ENCODE results near the gene EPHA7. TPM values are rescaled to one million over a fixed set of nuclear protein-coding genes. Genes with fewer than 3 reads are reported as not detected.
A peak's percentile ranks its signal among the peaks of the same experiment; 100 is the strongest.

EPHA7 gene
- total RNA-seq, 2 donors from 2014 or later, result 0.26 to 0.33 TPM

- no peak overlapping the region for H3K4me3 ChIP-seq
- no peak overlapping the region for H3K27ac ChIP-seq
- DNase-seq (no peak), ATAC-seq (no peak)
- WGBS, 2 donors, result 2 to 3% methylated on average over 27 of the region's 27 CpGs
- H3K36me3 ChIP-seq (replicated peaks in 1 of 2; ENCODE audit: insufficient read depth in 1 of 2, low read depth in 2 of 2), result no peaks in the 10 kb centered on the region
- peaks cover 0 to 42% of the 10 kb centered on the region in 2 donors for H3K27me3 ChIP-seq
- intact Hi-C loops (cut with DNase I), result no loop called here
- peaks cover 41% of the 10 kb centered on the region for H3K4me1 ChIP-seq
- no peaks in the 10 kb centered on the region for H3K9me3 ChIP-seq
- TF ChIP-seq POLR2A (IDR thresholded peaks at IDR 0.05) (no peak), CTCF (IDR thresholded peaks at IDR 0.05) (no peak)
Observed at GRCh38 chr6:93417421-93418013, 1.8 kb downstream of the EPHA7 start.

- Histone ChIP-seq H3K9me3 (no peaks in the 10 kb centered on the region), H3K4me1 (peaks cover 41% of the 10 kb centered on the region), H3K4me3 (no peak overlapping the region), H3K27me3 (peaks cover 0 to 42% of the 10 kb centered on the region in 2 donors), H3K36me3 (replicated peaks in 1 of 2; ENCODE audit: insufficient read depth in 1 of 2, low read depth in 2 of 2) (no peaks in the 10 kb centered on the region), H3K27ac (no peak overlapping the region)
- TF ChIP-seq CTCF (IDR thresholded peaks at IDR 0.05) (no peak), POLR2A (IDR thresholded peaks at IDR 0.05) (no peak)
- ATAC-seq (no peak), DNase-seq (peak in 3 of 4 donors; percentile 2 to 13 (median 13))
- WGBS, 2 donors, result 2% methylated on average over 41 to 77 of the region's 77 CpGs
- intact Hi-C loops (cut with DNase I), result no loop called here
Observed at GRCh38 chr6:93416571-93417420, 2.6 kb downstream of the EPHA7 start.

- DNase-seq (no peak), ATAC-seq (no peak)
- no peaks in the 10 kb centered on the region for H3K36me3 ChIP-seq (replicated peaks in 1 of 2; ENCODE audit: insufficient read depth in 1 of 2, low read depth in 2 of 2)
- H3K27ac ChIP-seq, result no peak overlapping the region
- H3K9me3 ChIP-seq, result no peaks in the 10 kb centered on the region
- H3K4me1 ChIP-seq, result peaks cover 20% of the 10 kb centered on the region
- H3K27me3 ChIP-seq, result peaks cover 0 to 32% of the 10 kb centered on the region in 2 donors
- intact Hi-C loops (cut with DNase I), result no loop called here
- TF ChIP-seq POLR2A (IDR thresholded peaks at IDR 0.05) (no peak), CTCF (IDR thresholded peaks at IDR 0.05) (no peak)
- H3K4me3 ChIP-seq, result no peak overlapping the region
Observed at GRCh38 chr6:93413190-93413589, 6.2 kb downstream of the EPHA7 start.

GRCh38 chr6:93412452-93412851 is 6.9 kb downstream of the EPHA7 start:
- Histone ChIP-seq H3K27me3 (peaks cover 0 to 25% of the 10 kb centered on the region in 2 donors), H3K36me3 (replicated peaks in 1 of 2; ENCODE audit: insufficient read depth in 1 of 2, low read depth in 2 of 2) (no peaks in the 10 kb centered on the region), H3K9me3 (no peaks in the 10 kb centered on the region), H3K4me3 (no peak overlapping the region), H3K27ac (no peak overlapping the region), H3K4me1 (peaks cover 13% of the 10 kb centered on the region)
- TF ChIP-seq POLR2A (IDR thresholded peaks at IDR 0.05) (no peak), CTCF (IDR thresholded peaks at IDR 0.05) (no peak)
- DNase-seq, result no peak
- intact Hi-C loops (cut with DNase I), result no loop called here
- no peak for ATAC-seq

Measured in body of pancreas (tissue), 4 donors.